ENCODE measurements around the gene POLD2. TPM values are rescaled to one million over a fixed set of nuclear protein-coding genes. Genes with fewer than 3 reads are reported as not detected.

Gene POLD2
- total RNA-seq, 1 experiment from 2014 or later, result 131 TPM

DNA sequence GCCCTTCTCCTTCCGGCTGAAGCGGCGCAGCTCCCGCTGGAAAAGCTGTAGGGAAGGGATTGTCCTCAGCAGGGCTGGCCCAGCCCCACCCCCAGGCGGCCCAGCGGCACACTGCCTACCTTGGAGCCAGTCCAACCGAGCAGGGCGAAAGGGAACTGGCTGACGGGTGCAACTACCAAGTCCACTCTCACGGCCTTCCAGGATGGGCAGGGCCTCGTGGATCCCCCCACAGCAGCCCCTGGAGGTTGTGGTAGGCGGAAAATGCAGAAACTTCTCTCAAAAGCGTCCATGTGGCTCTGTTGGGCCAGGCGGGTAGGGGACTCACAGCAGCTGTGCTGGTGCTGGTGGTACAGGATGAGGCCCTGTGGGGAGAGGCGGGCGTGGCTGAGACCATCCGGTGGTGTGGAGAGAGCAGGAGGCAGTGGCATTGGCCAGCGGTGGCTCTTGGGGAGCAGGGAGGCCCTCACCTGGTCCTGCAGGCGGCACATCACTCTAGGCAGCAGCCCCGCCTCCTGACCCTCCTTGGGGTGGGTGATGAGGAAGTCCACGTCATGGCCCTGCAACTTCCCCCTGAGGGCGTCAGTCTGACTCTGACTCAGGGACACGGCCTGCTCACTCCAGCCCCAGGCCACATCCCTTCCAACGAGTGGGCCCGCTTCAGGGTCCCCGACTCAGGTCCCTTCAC, 49.5 kb downstream of the POLD2 start:
- Histone ChIP-seq H3K27ac (ENCODE audit: insufficient read length, low read depth, low read length) (no peak overlapping the region), H2BK15ac (ENCODE audit: low read depth, low read length) (no peak overlapping the region), H3K4me1 (ENCODE audit: insufficient read depth, low read length) (no peaks in the 10 kb centered on the region), H3K23ac (ENCODE audit: insufficient read length, low read depth, low read length) (no peak overlapping the region), H2BK12ac (ENCODE audit: insufficient read length, low read depth, low read length) (no peak overlapping the region), H3K56ac (ENCODE audit: insufficient read length, low read depth, low read length) (no peak overlapping the region), H2AFZ (ENCODE audit: low read length) (no peak overlapping the region), H3K4me2 (ENCODE audit: insufficient read depth, insufficient read length, low read length) (no peak overlapping the region), H3K79me2 (ENCODE audit: insufficient read depth, low read length) (no peaks in the 10 kb centered on the region), H4K91ac (ENCODE audit: insufficient read length, low read depth, low read length) (no peak overlapping the region), H3K23me2 (ENCODE audit: insufficient read length, low read depth, low read length, poor library complexity, severe bottlenecking) (no peaks in the 10 kb centered on the region), H3K27me3 (ENCODE audit: insufficient read depth, low read length) (no peaks in the 10 kb centered on the region), H4K8ac (replicated peaks; ENCODE audit: insufficient read length, low read depth, low read length) (no peak overlapping the region), H2AK5ac (ENCODE audit: insufficient read length, low read length) (no peak overlapping the region), H3K4ac (ENCODE audit: low read depth, low read length) (no peak overlapping the region), H4K20me1 (ENCODE audit: control insufficient read depth, insufficient read depth, insufficient read length) (no peaks in the 10 kb centered on the region), H4K5ac (ENCODE audit: insufficient read length, low read depth, low read length) (no peak overlapping the region), H3T11ph (ENCODE audit: low read length) (no peak overlapping the region), H3K9me3 (ENCODE audit: control insufficient read depth, low read depth, low read length) (no peaks in the 10 kb centered on the region), H3K79me1 (ENCODE audit: insufficient read depth, low read depth, low read length, poor library complexity, severe bottlenecking) (no peaks in the 10 kb centered on the region), H2BK5ac (ENCODE audit: insufficient read length, low read length) (no peak overlapping the region), H3K18ac (ENCODE audit: insufficient read length, low read depth, low read length) (no peak overlapping the region), H3K9ac (ENCODE audit: extremely low read depth, insufficient read length, low read length) (no peak overlapping the region), H2BK20ac (ENCODE audit: low read depth, low read length, poor library complexity, severe bottlenecking) (no peak overlapping the region), H3K14ac (ENCODE audit: insufficient read depth, low read length) (no peak overlapping the region), H2BK120ac (ENCODE audit: low read depth, low read length, poor library complexity, severe bottlenecking) (no peak overlapping the region)
- Mint-ChIP-seq H3K27me3 (ENCODE audit: low read depth) (peaks cover 10% of the 10 kb centered on the region), H3K36me3 (ENCODE audit: insufficient read depth in 1 of 3, low read depth in 3 of 3) (peaks cover 15 to 49% (median 46%) of the 10 kb centered on the region in 3 experiments), H3K4me1 (no peaks in the 10 kb centered on the region), H3K27ac (no peak overlapping the region), H3K9me3 (no peaks in the 10 kb centered on the region; a peak in 1 of 5 replicates), H3K4me3 (no peak overlapping the region)
- peak; percentile 88 for DNase-seq
- no CpG with 5 or more reads among the region's 26 CpGs for WGBS (ENCODE audit: extremely low coverage, insufficient read length, low lambda C conversion rate)
- TF ChIP-seq, protein P1, sequence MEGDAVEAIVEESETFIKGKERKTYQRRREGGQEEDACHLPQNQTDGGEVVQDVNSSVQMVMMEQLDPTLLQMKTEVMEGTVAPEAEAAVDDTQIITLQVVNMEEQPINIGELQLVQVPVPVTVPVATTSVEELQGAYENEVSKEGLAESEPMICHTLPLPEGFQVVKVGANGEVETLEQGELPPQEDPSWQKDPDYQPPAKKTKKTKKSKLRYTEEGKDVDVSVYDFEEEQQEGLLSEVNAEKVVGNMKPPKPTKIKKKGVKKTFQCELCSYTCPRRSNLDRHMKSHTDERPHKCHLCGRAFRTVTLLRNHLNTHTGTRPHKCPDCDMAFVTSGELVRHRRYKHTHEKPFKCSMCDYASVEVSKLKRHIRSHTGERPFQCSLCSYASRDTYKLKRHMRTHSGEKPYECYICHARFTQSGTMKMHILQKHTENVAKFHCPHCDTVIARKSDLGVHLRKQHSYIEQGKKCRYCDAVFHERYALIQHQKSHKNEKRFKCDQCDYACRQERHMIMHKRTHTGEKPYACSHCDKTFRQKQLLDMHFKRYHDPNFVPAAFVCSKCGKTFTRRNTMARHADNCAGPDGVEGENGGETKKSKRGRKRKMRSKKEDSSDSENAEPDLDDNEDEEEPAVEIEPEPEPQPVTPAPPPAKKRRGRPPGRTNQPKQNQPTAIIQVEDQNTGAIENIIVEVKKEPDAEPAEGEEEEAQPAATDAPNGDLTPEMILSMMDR (conservative IDR thresholded peaks at IDR 0.05), result no peak
